A549 (cell line): Measurements from ENCODE around the gene GIGYF1. TPM values are rescaled to one million over a fixed set of nuclear protein-coding genes. Genes with fewer than 3 reads are reported as not detected.

Experiments used
- ATAC-seq, 2 experiments: fragments of 200-7000 bp in 1 of 2; fragments of >200 bp in 1 of 2; cut with Nextera tagmentation in 1 of 2; cut with Tn5 transposase in 1 of 2; 3 replicates each; pipeline versions ENCODE4 v1.8.0 to v1.9.1; 2018 to 2020; ENCODE audit warnings: mild to moderate bottlenecking in 1 of 2, moderate library complexity in 1 of 2
- CTCF ChIA-PET: fragments of 300-600 bp; sonication (Branson Sonifier 250); formaldehyde crosslinking; extraction: SDS; loops from one replicate; lab custom pipeline; 2021; ENCODE audit warnings: antibody characterized with exemption, inconsistent platforms; lab: Yijun Ruan, JAX
- POLR2A ChIA-PET: fragments of 350-600 bp; formaldehyde crosslinking; extraction: SDS; loops from one replicate; lab custom pipeline; 2021; ENCODE audit warnings: antibody characterized with exemption, inconsistent platforms; lab: Yijun Ruan, JAX
- DNase-seq, 2 experiments: peaks; one replicate each; pipeline versions ENCODE4 v3.0.0 to v3.0.0-alpha.2; 2011 to 2016; ENCODE audit warnings: low read depth in 1 of 2, low spot score in 1 of 2
- FAIRE-seq: peaks from 2 replicates; lab custom pipeline; 2011; peaks lifted over from hg19 to GRCh38; lab: Jason Lieb, UNC
- H3K27ac ChIP-seq, 2 experiments: fragments of >200 bp; sonication (Bioruptor Twin); formaldehyde crosslinking; 3 replicates each; pipeline ENCODE4 v1.5.1; 2016 to 2017
- H3K4me1 ChIP-seq: fragments of >200 bp; sonication (Bioruptor Twin); formaldehyde crosslinking; 3 replicates; pipeline ENCODE4 v1.6.1; 2016
- H3K4me2 ChIP-seq: fragments of >200 bp; sonication (Bioruptor Twin); formaldehyde crosslinking; 3 replicates; pipeline ENCODE4 v1.6.1; 2016
- H3K4me3 ChIP-seq: fragments of >200 bp; sonication (Bioruptor Twin); formaldehyde crosslinking; 3 replicates; pipeline ENCODE4 v1.5.1; 2016
- H3K9me3 ChIP-seq: fragments of >200 bp; sonication (Bioruptor Twin); formaldehyde crosslinking; 3 replicates; pipeline ENCODE4 v1.6.1; 2016
- CHD4 ChIP-seq: fragments of 200-600 bp; sonication (generic); IDR thresholded peaks from 2 replicates; pipeline ENCODE4 v1.6.1; 2016; ENCODE audit warnings: antibody characterized with exemption, mild to moderate bottlenecking, borderline replicate concordance
- EHMT2 ChIP-seq: fragments of 200-600 bp; sonication (generic); IDR thresholded peaks from 2 replicates; pipeline ENCODE4 v1.6.1; 2016; ENCODE audit warnings: antibody characterized with exemption, low read depth, mild to moderate bottlenecking, moderate library complexity
- FOSL2 ChIP-seq, 2 experiments: fragments of 450-650 bp in 1 of 2; fragments of >200 bp in 1 of 2; sonication (Bioruptor Twin) in 1 of 2; formaldehyde crosslinking; IDR thresholded peaks; 2 replicates each; pipeline versions ENCODE4 v1.5.0 to v1.6.1; 2016 to 2020; ENCODE audit warnings: mild to moderate bottlenecking in 1 of 2, moderate library complexity in 1 of 2
- HOXB5 ChIP-seq: fragments of 250-450 bp; sonication (Bioruptor Pico); IDR thresholded peaks from 2 replicates; pipeline ENCODE4 v1.5.0; 2020; ENCODE audit warnings: mild to moderate bottlenecking, moderate library complexity
- JUN ChIP-seq, 2 experiments: fragments of >200 bp; sonication (Bioruptor Twin); formaldehyde crosslinking; IDR thresholded peaks; 2 replicates in 1 of 2; 3 replicates in 1 of 2; pipeline ENCODE4 v1.6.1; 2016 to 2017
- NFE2L2 ChIP-seq: fragments of 150-350 bp; conservative IDR thresholded peaks from 2 replicates; pipeline ENCODE4 v1.6.1; 2014; ENCODE audit warnings: low read length
- PHF8 ChIP-seq: fragments of 200-600 bp; sonication (generic); IDR thresholded peaks from 2 replicates; pipeline ENCODE4 v1.6.1; 2016; ENCODE audit warnings: low read depth, mild to moderate bottlenecking, antibody characterized with exemption, moderate library complexity, borderline replicate concordance
- POLR2AphosphoS2 ChIP-seq: conservative IDR thresholded peaks from 2 replicates; pipeline ENCODE4 v1.6.1; 2012; ENCODE audit warnings: low read length, improper control_type of control experiment, inconsistent platforms
- RFX5 ChIP-seq: fragments of 450-650 bp; IDR thresholded peaks from 2 replicates; pipeline ENCODE4 v1.7.1; 2014; ENCODE audit warnings: antibody characterized with exemption, mild to moderate bottlenecking, moderate library complexity
- ZFP36 ChIP-seq: fragments of 450-650 bp; IDR thresholded peaks from 2 replicates; pipeline ENCODE4 v1.6.1; 2014; ENCODE audit warnings: borderline replicate concordance; ENCODE audit not compliant: partially characterized antibody
- whole genome bisulfite sequencing: methylation state at CpG from one replicate; pipeline ENCODE4 v1.1.6; 2017; ENCODE audit errors: missing lambda C conversion rate; 5-methylcytosine and 5-hydroxymethylcytosine counted together
- polyA plus RNA-seq, 4 experiments: library from polyadenylated mRNA; depleted of rRNA in 3 of 4; stranded (reverse); fragments of >200 nt; fragmentation: RNase III in 1 of 4; extraction: RNeasy Plus Mini Kit Qiagen cat#74134 plus additional on column Dnase treatment in 1 of 4; gene quantifications; 2 replicates in 3 of 4; 3 replicates in 1 of 4; pipeline ENCODE4 v1.2.3, GENCODE V29; 2011 to 2017
- TF ChIP-seq, protein P1 (sequence below): fragments of >200 bp; sonication (Bioruptor Twin); formaldehyde crosslinking; IDR thresholded peaks from 3 replicates; pipeline ENCODE4 v1.6.1; 2016
- TF ChIP-seq, protein P2 (sequence below): fragments of >200 bp; sonication (Bioruptor Twin); formaldehyde crosslinking; IDR thresholded peaks from 3 replicates; pipeline ENCODE4 v1.5.1; 2016
- TF ChIP-seq, protein P3 (sequence below): IDR thresholded peaks from 2 replicates; pipeline ENCODE4 v1.6.1; 2012; ENCODE audit warnings: low read depth, borderline replicate concordance
- TF ChIP-seq, protein P4 (sequence below): fragments of 250-450 bp; sonication (Bioruptor Pico); IDR thresholded peaks from 2 replicates; pipeline ENCODE4 v1.5.0; 2020; ENCODE audit warnings: low read depth, mild to moderate bottlenecking, moderate library complexity

The GIGYF1 gene
- polyA plus RNA-seq, 2 of the 4 experiments (the other 2 are of a cell fraction), result 5.1 to 18.9 TPM

- TF ChIP-seq, protein P1, sequence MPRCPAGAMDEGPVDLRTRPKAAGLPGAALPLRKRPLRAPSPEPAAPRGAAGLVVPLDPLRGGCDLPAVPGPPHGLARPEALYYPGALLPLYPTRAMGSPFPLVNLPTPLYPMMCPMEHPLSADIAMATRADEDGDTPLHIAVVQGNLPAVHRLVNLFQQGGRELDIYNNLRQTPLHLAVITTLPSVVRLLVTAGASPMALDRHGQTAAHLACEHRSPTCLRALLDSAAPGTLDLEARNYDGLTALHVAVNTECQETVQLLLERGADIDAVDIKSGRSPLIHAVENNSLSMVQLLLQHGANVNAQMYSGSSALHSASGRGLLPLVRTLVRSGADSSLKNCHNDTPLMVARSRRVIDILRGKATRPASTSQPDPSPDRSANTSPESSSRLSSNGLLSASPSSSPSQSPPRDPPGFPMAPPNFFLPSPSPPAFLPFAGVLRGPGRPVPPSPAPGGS, result no peak
- TF ChIP-seq HOXB5 (no peak), JUN (IDR thresholded peaks at IDR 0.05) (no peak), EHMT2 (no peak)
- TF ChIP-seq, protein P2, sequence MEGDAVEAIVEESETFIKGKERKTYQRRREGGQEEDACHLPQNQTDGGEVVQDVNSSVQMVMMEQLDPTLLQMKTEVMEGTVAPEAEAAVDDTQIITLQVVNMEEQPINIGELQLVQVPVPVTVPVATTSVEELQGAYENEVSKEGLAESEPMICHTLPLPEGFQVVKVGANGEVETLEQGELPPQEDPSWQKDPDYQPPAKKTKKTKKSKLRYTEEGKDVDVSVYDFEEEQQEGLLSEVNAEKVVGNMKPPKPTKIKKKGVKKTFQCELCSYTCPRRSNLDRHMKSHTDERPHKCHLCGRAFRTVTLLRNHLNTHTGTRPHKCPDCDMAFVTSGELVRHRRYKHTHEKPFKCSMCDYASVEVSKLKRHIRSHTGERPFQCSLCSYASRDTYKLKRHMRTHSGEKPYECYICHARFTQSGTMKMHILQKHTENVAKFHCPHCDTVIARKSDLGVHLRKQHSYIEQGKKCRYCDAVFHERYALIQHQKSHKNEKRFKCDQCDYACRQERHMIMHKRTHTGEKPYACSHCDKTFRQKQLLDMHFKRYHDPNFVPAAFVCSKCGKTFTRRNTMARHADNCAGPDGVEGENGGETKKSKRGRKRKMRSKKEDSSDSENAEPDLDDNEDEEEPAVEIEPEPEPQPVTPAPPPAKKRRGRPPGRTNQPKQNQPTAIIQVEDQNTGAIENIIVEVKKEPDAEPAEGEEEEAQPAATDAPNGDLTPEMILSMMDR, result no peak
- TF ChIP-seq, protein P3, sequence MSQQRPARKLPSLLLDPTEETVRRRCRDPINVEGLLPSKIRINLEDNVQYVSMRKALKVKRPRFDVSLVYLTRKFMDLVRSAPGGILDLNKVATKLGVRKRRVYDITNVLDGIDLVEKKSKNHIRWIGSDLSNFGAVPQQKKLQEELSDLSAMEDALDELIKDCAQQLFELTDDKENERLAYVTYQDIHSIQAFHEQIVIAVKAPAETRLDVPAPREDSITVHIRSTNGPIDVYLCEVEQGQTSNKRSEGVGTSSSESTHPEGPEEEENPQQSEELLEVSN, result no peak
Observed at GRCh38 chr7:100685049-100685605, 8.9 kb downstream of the GIGYF1 start (continued).

DNA sequence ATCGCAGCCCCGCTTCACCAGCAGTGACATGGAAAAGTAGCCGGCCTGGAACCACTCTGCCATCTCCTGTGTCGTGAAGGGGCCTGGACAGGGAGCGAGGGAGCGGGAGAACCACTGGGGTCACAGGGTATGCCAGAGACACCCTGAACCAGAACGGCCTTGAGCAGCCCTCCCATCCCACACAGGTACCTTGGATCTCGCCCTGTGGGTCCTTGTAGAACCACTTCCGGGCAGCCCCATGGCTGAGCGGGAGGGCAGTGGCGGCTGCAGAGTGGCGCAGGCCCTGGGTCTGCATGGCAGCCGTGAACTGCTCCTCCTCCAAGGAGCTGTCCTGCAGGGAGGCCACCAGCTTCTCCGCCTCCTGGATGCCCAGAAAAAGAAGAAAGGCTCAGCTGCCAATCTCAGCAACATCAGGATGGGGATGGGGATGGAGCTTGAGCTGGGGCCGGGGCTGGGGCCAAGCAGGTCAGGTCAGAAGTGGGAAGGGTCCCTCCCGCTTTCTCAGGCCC, 9.5 kb downstream of the GIGYF1 start:
- no peak overlapping the region for H3K4me2 ChIP-seq
- POLR2A ChIA-PET, result no interaction called here
- TF ChIP-seq PHF8 (no peak), POLR2AphosphoS2 (no peak), FOSL2 (IDR thresholded peaks at IDR 0.05) (no peak), FOSL2 (CRISPR knock-in tag; IDR thresholded peaks at IDR 0.05) (no peak), NFE2L2 (no peak), CHD4 (no peak), ZFP36 (no peak), JUN (IDR thresholded peaks at IDR 0.05) (no peak), RFX5 (no peak)
- TF ChIP-seq, all 56 proteins: peak for 0
- H3K27ac ChIP-seq, result no peak overlapping the region
- DNase-seq (no peak), ATAC-seq (no peak), FAIRE-seq (no peak)
- WGBS, result 91% methylated on average over 14 of the region's 16 CpGs
- H3K4me1 ChIP-seq, result peaks cover 19% of the 10 kb centered on the region
- no peak overlapping the region for H3K4me3 ChIP-seq
- CTCF ChIA-PET, result interaction anchor here (0.7 to 6.4 kb wide), 5 partner anchors 8 to 554 kb away, joined by 3 to 54 read pairs (median 6); partner anchors contain the start of gene GIGYF1
- H3K9me3 ChIP-seq, result no peaks in the 10 kb centered on the region

DNA sequence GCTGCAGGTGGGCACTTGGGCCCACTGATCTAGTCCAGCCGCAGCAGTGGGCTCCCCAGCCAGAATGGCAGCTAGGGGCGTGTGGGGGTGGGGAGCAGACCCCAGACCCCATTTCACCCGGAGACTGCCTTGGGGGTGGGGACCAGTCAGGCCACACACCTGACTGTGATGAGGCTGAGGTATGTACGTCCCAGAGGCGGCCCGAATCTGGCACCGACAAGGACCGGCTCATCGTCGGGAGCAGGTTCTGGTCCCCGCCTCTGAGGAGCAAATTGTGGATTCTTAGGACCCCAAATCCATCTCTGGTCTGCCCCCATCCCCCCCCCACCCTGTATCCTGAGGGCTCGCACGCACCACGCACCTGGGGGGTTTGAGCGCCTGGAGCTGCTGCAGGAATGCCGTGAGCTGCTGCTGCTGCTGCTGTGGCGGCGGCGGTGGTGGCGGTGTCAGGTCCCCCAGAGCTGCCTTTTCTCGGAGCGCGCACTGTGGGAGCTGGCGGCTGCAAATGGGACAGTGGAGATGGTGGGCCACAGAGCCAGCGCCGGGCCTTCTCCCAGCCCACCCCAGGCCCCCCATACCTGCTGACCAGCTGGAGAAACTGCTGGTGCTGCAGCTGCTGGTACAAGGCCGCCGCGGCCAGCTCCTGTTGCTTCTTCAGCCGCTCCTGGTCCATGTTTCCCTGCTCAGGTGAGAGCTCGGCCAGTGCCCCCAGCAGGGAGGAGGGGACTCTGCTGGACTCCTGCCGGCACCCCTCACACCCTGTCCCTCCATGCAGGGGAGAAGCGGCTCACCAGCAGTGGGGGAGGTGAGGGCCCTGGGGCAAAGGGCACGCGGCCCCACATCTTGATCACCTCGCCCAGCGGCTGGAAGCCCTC, 10.2 kb downstream of the GIGYF1 start:
- 95% methylated on average over 26 of the region's 37 CpGs for WGBS
- FAIRE-seq, result no peak
- ChIA-PET CTCF (interaction anchor here (0.7 to 6.4 kb wide), 8 partner anchors 9 to 553 kb away, joined by 3 to 54 read pairs (median 4); partner anchors contain the start of genes GIGYF1 and MOSPD3), POLR2A (interaction anchor here (1.3 kb wide), 1 partner anchor 11 kb away, joined by 4 read pairs; the partner anchor contains the start of gene GNB2)
- Histone ChIP-seq H3K4me1 (peaks cover 26% of the 10 kb centered on the region), H3K4me3 (no peak overlapping the region), H3K27ac (no peak overlapping the region), H3K4me2 (no peak overlapping the region), H3K9me3 (no peaks in the 10 kb centered on the region)
- no peak for ATAC-seq
- DNase-seq, result no peak
- TF ChIP-seq, protein P4, sequence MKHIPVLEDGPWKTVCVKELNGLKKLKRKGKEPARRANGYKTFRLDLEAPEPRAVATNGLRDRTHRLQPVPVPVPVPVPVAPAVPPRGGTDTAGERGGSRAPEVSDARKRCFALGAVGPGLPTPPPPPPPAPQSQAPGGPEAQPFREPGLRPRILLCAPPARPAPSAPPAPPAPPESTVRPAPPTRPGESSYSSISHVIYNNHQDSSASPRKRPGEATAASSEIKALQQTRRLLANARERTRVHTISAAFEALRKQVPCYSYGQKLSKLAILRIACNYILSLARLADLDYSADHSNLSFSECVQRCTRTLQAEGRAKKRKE (CRISPR knock-in tag), result no peak
